Measurements from ENCODE around the gene TCAP. TPM values are rescaled to one million over a fixed set of nuclear protein-coding genes. Genes with fewer than 3 reads are reported as not detected.

Gene TCAP
- total and polyA plus RNA-seq, 10 donors, result 1.5 to 3.2 (median 2.2) TPM

DNA sequence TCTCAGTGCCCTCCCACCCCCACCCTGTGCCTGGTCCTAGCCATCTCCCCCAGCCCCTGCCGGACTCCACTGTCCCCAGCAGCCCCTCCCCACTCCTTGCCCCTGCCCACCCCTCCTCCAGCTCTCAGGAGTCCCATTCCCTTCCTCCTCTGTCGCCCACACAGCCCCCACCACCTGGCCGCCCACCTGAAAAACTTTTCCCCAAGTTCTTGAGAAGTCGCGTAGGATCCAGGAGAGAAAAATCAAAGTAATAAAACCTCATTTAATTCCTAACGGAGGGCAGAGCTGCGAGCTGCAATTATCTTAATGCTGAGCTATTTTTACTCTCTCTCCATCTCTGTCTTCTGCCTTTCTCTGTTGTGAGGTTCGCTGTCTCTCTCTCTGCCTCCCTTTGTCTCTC is 40.8 kb upstream of the TCAP start:
- H3K9me3 ChIP-seq, result no peaks in the 10 kb centered on the region
- no peak overlapping the region for H3K4me3 ChIP-seq
- no peak overlapping the region for H3K27ac ChIP-seq
- H3K36me3 ChIP-seq, result no peaks in the 10 kb centered on the region
- DNase-seq, result no peak
- peaks cover 0 to 45% (median 32%) of the 10 kb centered on the region in 6 donors for H3K4me1 ChIP-seq
- intact Hi-C loops (cut with DNase I; ENCODE audit: low total_unique reads), result loop anchor here (5.0 to 10.0 kb wide), 2 partner anchors 128 to 240 kb away; partner anchors contain the start of genes IKZF3 and ZPBP2
- H3K27me3 ChIP-seq (replicated peaks in 1 of 7), result peaks cover 0 to 67% (median 35%) of the 10 kb centered on the region in 7 donors
- TF ChIP-seq, protein P1, sequence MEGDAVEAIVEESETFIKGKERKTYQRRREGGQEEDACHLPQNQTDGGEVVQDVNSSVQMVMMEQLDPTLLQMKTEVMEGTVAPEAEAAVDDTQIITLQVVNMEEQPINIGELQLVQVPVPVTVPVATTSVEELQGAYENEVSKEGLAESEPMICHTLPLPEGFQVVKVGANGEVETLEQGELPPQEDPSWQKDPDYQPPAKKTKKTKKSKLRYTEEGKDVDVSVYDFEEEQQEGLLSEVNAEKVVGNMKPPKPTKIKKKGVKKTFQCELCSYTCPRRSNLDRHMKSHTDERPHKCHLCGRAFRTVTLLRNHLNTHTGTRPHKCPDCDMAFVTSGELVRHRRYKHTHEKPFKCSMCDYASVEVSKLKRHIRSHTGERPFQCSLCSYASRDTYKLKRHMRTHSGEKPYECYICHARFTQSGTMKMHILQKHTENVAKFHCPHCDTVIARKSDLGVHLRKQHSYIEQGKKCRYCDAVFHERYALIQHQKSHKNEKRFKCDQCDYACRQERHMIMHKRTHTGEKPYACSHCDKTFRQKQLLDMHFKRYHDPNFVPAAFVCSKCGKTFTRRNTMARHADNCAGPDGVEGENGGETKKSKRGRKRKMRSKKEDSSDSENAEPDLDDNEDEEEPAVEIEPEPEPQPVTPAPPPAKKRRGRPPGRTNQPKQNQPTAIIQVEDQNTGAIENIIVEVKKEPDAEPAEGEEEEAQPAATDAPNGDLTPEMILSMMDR (IDR thresholded peaks at IDR 0.05 in 8 of 11, conservative IDR thresholded peaks at IDR 0.05 in 3 of 11), result no peak
- TF ChIP-seq POLR2A (IDR thresholded peaks at IDR 0.05), result no peak
- no peak for TF ChIP-seq POLR2AphosphoS5 (IDR thresholded peaks at IDR 0.05)
- WGBS, 5 donors, result 80 to 86% (median 83%) methylated on average over 8 of the region's 8 CpGs

- no peak overlapping the region for H3K4me3 ChIP-seq
- peaks cover 0 to 75% (median 35%) of the 10 kb centered on the region in 7 donors for H3K27me3 ChIP-seq (replicated peaks in 1 of 7)
- no peak for TF ChIP-seq POLR2AphosphoS5 (IDR thresholded peaks at IDR 0.05)
- TF ChIP-seq POLR2A (IDR thresholded peaks at IDR 0.05), result no peak
- TF ChIP-seq, protein P1 (IDR thresholded peaks at IDR 0.05 in 8 of 11, conservative IDR thresholded peaks at IDR 0.05 in 3 of 11), result no peak
- H3K27ac ChIP-seq, result no peak overlapping the region
- H3K4me1 ChIP-seq, result peaks cover 0 to 55% (median 32%) of the 10 kb centered on the region in 6 donors
- WGBS, 5 donors, result 64 to 87% (median 73%) methylated on average over 4 to 5 of the region's 5 CpGs
- H3K36me3 ChIP-seq, result no peaks in the 10 kb centered on the region
- intact Hi-C loops (cut with DNase I; ENCODE audit: low total_unique reads), result loop anchor here (10.0 kb wide), 1 partner anchor 240 kb away; the partner anchor contains the start of genes IKZF3 and ZPBP2
- H3K9me3 ChIP-seq, result no peaks in the 10 kb centered on the region
- no peak for DNase-seq
Measured at GRCh38 chr17:39625198-39625785, 39.9 kb upstream of the TCAP start.

GRCh38 chr17:39626171-39627046 is 38.7 kb upstream of the TCAP start, which contains the start of gene PPP1R1B:
Gene PPP1R1B (plus strand): TSS chr17:39626952. CDS start chr17:39627393, 441 bp downstream.
- Histone ChIP-seq H3K4me3 (peak within 1 kb of the TSS in 5 of 8 donors; percentile 2 to 55 (median 17)), H3K27me3 (replicated peaks in 1 of 7) (peaks cover 0 to 81% (median 35%) of the 10 kb centered on the region in 7 donors), H3K36me3 (no peaks in the 10 kb centered on the region), H3K9me3 (no peaks in the 10 kb centered on the region), H3K4me1 (peaks cover 0 to 60% (median 32%) of the 10 kb centered on the region in 6 donors), H3K27ac (no peak within 1 kb of the TSS)
- TF ChIP-seq, protein P1 (IDR thresholded peaks at IDR 0.05 in 8 of 11, conservative IDR thresholded peaks at IDR 0.05 in 3 of 11), result no peak
- TF ChIP-seq POLR2AphosphoS5 (IDR thresholded peaks at IDR 0.05) (no peak), POLR2A (IDR thresholded peaks at IDR 0.05) (no peak)
- DNase-seq, result peak; percentile 63
- intact Hi-C loops (cut with DNase I; ENCODE audit: low total_unique reads), result loop anchor here (10.0 kb wide), 1 partner anchor 238 kb away; the partner anchor contains the start of genes IKZF3 and ZPBP2
- WGBS, 5 donors, result 17 to 22% (median 21%) methylated on average over 29 of the region's 29 CpGs

Measured in spleen (tissue), 11 donors.